HEK293T (cell line): ENCODE measurements around the gene CHMP4B.

Experiments
- CTBP1 ChIP-seq: fragments of 450-650 bp; IDR thresholded peaks from 2 replicates; pipeline ENCODE4 v1.6.1; 2016; ENCODE audit warnings: borderline replicate concordance
- FOXA1 ChIP-seq: fragments of 450-650 bp; IDR thresholded peaks from 2 replicates; pipeline ENCODE4 v1.6.1; 2016; ENCODE audit warnings: mild to moderate bottlenecking
- HDGF ChIP-seq: fragments of 450-650 bp; IDR thresholded peaks from 2 replicates; pipeline ENCODE4 v1.6.1; 2017; ENCODE audit warnings: antibody characterized with exemption, borderline replicate concordance
- PKNOX1 ChIP-seq: fragments of 450-650 bp; IDR thresholded peaks from 2 replicates; pipeline ENCODE4 v1.6.1; 2016
- SP1 ChIP-seq: fragments of 450-650 bp; IDR thresholded peaks from 2 replicates; pipeline ENCODE4 v1.6.1; 2017
- SUZ12 ChIP-seq: fragments of 450-650 bp; IDR thresholded peaks from 2 replicates; pipeline ENCODE4 v1.6.1; 2016; ENCODE audit warnings: mild to moderate bottlenecking
- ZNF384 ChIP-seq: fragments of 450-650 bp; IDR thresholded peaks from 2 replicates; pipeline ENCODE4 v1.6.1; 2016

- TF ChIP-seq PKNOX1, result peak; percentile 27; the same call in 1 of the 2 replicates
- TF ChIP-seq ZNF384, result no peak
- no peak for TF ChIP-seq CTBP1
- TF ChIP-seq FOXA1, result no peak
- TF ChIP-seq SUZ12, result peak; percentile 89
- TF ChIP-seq HDGF, result no peak
- no peak for TF ChIP-seq SP1
Observed at GRCh38 chr20:33810885-33811775, at the start of gene CHMP4B.
